ENCODE measurements around the gene C1orf232. TPM values are rescaled to one million over a fixed set of nuclear protein-coding genes. Genes with fewer than 3 reads are reported as not detected.

Gene C1orf232
- total and polyA plus RNA-seq, 9 of the 15 experiments (the other 6 are each of a cell fraction or from before 2014, with no cell fraction given), result not detected

GRCh38 chr1:26164036-26164860 is 4.5 kb downstream of the C1orf232 start:
- CTCF ChIA-PET (ENCODE audit: low intra/inter-chr PET ratio), result interaction anchor here (0.5 to 2.5 kb wide), 7 partner anchors 22 to 269 kb away, joined by 3 to 20 read pairs (median 6); partner anchors contain the start of gene CEP85
- peak overlapping the region; percentile 40 for H3K4me3 ChIP-seq
- peak; percentile 74; the same call in 1 of the 2 replicates for TF ChIP-seq FOXP1 (CRISPR knock-in tag; IDR thresholded peaks at IDR 0.05)
- TF ChIP-seq KAT7 (CRISPR knock-in tag; IDR thresholded peaks at IDR 0.05; ENCODE audit: borderline replicate concordance), result peak; percentile 97
- TF ChIP-seq MAZ (CRISPR knock-in tag; conservative IDR thresholded peaks at IDR 0.05 in 1 of 2, IDR thresholded peaks at IDR 0.05 in 1 of 2), result peak in 1 of 2 experiments; percentile 73; a peak in 3 of 4 replicates
- TF ChIP-seq HOXB6 (CRISPR knock-in tag; IDR thresholded peaks at IDR 0.05; ENCODE audit: borderline replicate concordance), result no peak
- TF ChIP-seq ZNF3 (CRISPR knock-in tag; IDR thresholded peaks at IDR 0.05), result no peak
- TF ChIP-seq CLOCK (CRISPR knock-in tag; IDR thresholded peaks at IDR 0.05; ENCODE audit: borderline replicate concordance), result no peak
- no peak for TF ChIP-seq NR2F6 (CRISPR knock-in tag; IDR thresholded peaks at IDR 0.05)
- peak; percentile 66; the same call in 1 of the 2 replicates for TF ChIP-seq ZNF668 (CRISPR knock-in tag; IDR thresholded peaks at IDR 0.05)

More at GRCh38 chr1:26164036-26164860, 4.5 kb downstream of the C1orf232 start:
- POLR2A ChIA-PET, result interaction anchor here (0.6 to 1.1 kb wide), 3 partner anchors 16 to 118 kb away, joined by 3 to 7 read pairs (median 3); partner anchors contain the start of gene SLC30A2
- intact Hi-C loops (cut with micrococcal nuclease), result no loop called here
- FAIRE-seq, result no peak
- DNase-seq (ENCODE audit: extremely low read depth in 1 of 4, low spot score in 3 of 4), result peak; percentile 72 to 81 (median 78)
- Histone ChIP-seq H3K9me1 (ENCODE audit: control insufficient read depth, insufficient read depth, low read length) (no peaks in the 10 kb centered on the region), H3K79me2 (ENCODE audit: control insufficient read depth, insufficient read depth, low read length) (no peaks in the 10 kb centered on the region; the same call in 2 of the 3 replicates), H3K27me3 (ENCODE audit: control insufficient read depth in 2 of 2, insufficient read depth in 2 of 2, low read length in 2 of 2) (no peaks in the 10 kb centered on the region), H2AFZ (ENCODE audit: low read depth, low read length) (peak overlapping the region; percentile 71), H3K4me1 (replicated peaks in 1 of 2; ENCODE audit: control insufficient read depth in 2 of 2, insufficient read depth in 2 of 2, low read length in 2 of 2) (peaks cover 31 to 50% of the 10 kb centered on the region in 2 experiments), H4K20me1 (replicated peaks; ENCODE audit: control insufficient read depth, insufficient read depth, low read length) (no peaks in the 10 kb centered on the region), H3K9me3 (replicated peaks; ENCODE audit: control insufficient read depth, insufficient read depth, low read depth, low read length) (no peaks in the 10 kb centered on the region), H3K27ac (ENCODE audit: extremely low read depth, low read depth, low read length) (no peak overlapping the region), H3K4me2 (ENCODE audit: insufficient read depth, low read length) (peak overlapping the region; percentile 54), H3K9ac (ENCODE audit: insufficient read depth in 1 of 2, low read depth in 2 of 2, low read length in 2 of 2) (peak overlapping the region; percentile 7 to 90; a peak in 3 of 4 replicates), H3K36me3 (ENCODE audit: control insufficient read depth, insufficient read depth, low read length) (no peaks in the 10 kb centered on the region)
- in situ Hi-C loops (cut with MboI), result no loop called here
- peak; percentile 63 for ATAC-seq
- WGBS (ENCODE audit: insufficient coverage, low coverage, missing lambda C conversion rate), result 15% methylated on average over 62 of the region's 72 CpGs
- no TSS peak for BruUV-seq (replicated peaks)
